NCI-H2081 (cell line): Measurements from ENCODE around the gene PCDH1.

Experiments
- DNase-seq, 2 experiments: peaks; one replicate each; lab custom pipeline; 2025; lab: John Stamatoyannopoulos, UW

Gene PCDH1

DNA sequence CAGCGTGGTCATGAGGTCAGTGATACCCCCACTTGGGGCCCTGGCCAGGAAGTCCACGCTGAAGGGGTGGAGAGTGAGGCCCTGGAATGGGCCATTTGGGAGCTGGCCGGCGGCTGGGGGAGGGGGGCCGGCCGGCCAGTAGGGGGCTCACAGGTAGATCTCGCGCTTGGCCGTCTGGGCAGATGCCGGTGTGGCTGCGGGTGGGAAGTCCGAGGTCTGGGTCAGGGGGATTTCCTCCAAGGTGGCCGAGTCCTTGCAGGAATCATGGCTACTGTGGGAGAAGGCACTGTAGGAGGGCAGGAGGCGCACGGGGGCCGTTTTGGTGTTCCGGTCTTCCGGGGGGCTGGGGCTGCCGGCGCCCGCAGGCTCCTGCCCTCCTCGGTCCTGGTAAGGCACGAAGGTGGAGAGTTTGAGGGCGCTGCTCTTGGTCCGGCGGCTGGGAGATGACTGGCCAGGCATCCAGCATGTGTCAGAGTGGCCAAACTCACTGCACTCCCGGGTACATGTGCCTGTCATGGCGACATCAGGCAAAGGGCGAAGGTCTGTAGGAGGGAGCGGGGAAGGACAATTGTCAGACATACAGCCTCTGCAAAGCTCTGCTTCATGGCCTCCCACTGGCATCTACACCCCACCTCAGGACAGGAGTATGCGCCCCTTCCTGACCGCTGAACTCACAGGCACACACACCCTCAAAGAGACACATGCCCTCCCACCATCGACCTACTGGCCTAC lies 24.1 kb downstream of the PCDH1 start:
- no peak for DNase-seq

GRCh38 chr5:141852448-141852847 lies 25.8 kb downstream of the PCDH1 start:
- no peak for DNase-seq

- no peak for DNase-seq
These were observed 26.9 kb downstream of the PCDH1 start for GRCh38 chr5:141851195-141851874.

DNA sequence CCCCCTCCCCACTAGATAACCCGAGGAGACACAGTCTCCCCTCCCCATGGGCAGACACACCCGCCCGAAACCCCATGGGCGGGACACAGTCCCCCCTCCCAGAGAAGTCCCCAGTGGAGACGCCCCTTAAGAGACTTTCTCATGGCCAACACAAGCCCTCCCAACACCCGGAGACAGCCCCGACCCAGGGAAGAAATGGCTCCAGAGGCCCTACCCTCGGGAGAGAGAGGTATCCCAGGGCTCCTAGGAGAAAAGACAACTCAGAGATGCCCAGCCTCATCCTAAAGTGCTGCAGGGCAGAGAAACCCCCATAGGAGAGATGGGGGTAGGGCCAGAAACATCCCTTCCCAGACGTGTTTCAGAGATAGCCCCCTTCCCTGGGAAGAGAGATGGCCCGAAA lies 27.4 kb downstream of the PCDH1 start:
- DNase-seq, result no peak

- DNase-seq, result peak; percentile 35 to 53
These were observed 27.9 kb downstream of the PCDH1 start for GRCh38 chr5:141850244-141850768.

- peak; percentile 65 to 74 for DNase-seq
These were observed 28.6 kb downstream of the PCDH1 start for GRCh38 chr5:141849415-141850243.

GRCh38 chr5:141848744-141849414 lies 29.3 kb downstream of the PCDH1 start:
- no peak for DNase-seq

- DNase-seq, result peak in 1 of 2 experiments; percentile 19
These were observed 32.2 kb downstream of the PCDH1 start for GRCh38 chr5:141846031-141846430.

GRCh38 chr5:141845371-141845851 lies 32.8 kb downstream of the PCDH1 start:
- no peak for DNase-seq

GRCh38 chr5:141844414-141845097 lies 33.7 kb downstream of the PCDH1 start:
- DNase-seq, result no peak

DNA sequence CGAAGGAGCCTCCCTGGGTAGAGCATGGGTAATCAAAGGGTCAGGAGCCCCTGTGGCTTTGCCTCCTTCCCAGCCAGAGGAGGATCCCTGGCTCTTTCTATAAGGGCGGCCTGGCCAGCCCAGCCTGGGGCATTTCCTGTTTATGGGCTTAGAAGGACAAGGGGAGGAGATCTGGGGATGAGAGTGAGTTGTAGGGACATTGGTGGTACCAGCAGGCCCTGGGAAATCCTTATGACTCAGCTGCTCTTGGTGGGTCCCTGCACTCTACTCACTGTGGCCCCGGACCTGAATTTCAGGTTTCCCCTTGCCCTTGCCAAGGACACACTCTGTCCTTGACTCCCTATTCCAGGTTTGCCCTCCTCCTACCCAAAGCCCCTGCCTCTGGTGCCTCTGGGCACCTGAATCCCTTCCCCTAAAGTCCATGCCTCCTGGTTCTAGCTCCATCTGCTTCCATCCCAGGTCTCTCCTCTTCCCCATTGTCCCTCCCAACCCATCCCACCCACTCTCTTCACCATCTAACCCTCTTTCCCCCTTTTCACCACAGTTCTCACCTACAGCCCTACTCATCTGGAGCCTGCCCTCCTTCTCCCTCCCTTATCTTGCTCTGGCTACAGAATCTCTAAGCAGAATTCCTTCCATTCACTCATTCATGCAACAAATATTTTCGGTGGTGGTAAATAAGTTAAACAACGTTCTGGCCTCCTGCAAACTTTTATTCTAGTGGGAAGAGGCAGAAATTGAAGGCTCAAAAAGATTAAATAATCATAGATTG lies 34.9 kb downstream of the PCDH1 start:
- no peak for DNase-seq

DNA sequence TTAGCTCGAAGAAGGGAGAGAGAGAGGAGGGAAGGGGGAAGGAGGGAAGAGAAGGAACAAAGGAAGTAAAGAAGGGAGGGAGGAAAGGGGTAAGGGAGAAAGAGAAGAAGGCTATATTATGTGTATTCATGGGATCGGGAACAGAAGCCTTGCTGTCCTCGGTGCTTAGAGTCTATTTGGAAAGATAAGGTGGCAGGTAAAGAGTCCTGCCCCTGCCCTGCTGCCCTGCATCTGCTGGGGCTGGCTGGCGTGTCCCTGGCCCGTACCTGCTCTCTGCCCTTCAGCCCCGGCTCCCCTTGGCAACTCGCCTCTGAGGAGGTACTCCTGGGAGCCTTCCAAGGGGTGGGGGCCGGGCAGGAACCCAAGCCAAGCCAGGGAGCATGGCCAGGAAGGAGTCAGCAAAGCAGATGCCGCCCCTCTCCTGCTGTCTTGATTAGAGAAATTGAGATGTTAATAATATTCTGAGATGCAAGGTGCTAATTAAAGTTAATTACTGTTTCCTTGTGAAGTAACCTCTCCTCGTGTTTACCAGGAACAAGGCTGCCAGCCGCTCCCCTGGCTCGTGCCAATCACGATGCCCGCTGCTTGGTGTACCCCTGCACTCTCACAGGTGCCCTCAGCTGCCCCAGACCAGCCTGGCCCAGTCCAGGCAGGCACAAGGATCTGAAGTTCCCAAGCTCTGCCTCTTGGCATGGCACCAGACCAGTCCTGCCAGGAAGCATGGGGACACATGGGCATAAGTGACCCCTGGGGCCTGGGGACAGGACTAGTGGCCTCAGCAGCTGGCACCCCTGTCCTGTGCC lies 36.6 kb downstream of the PCDH1 start:
- DNase-seq, result no peak

DNA sequence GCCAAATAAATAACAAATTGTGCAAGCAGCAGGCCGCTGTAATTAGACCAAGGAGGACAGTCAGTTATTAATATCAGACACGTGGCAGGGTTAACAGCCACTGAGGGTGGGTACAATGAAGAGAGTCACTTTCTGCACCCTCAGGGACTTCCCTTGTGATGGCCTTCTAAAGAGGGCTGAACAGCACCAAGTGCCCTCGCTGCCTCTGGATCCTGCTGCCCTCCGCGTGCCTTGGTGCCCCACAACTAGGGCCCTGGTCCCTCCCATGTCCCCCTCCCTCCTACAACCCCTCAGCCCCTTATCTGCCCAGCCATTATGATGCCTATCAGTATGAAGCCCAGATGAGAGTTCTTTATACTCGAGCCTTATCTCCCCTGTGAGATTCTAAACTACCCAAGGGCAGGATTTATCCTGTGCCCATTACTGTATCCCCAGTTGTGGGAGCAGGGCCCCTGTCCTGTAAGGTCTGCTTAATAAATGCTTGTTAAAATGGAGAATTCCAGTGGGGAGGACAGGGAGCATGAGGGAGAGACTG lies 37.3 kb downstream of the PCDH1 start:
- no peak for DNase-seq

DNA sequence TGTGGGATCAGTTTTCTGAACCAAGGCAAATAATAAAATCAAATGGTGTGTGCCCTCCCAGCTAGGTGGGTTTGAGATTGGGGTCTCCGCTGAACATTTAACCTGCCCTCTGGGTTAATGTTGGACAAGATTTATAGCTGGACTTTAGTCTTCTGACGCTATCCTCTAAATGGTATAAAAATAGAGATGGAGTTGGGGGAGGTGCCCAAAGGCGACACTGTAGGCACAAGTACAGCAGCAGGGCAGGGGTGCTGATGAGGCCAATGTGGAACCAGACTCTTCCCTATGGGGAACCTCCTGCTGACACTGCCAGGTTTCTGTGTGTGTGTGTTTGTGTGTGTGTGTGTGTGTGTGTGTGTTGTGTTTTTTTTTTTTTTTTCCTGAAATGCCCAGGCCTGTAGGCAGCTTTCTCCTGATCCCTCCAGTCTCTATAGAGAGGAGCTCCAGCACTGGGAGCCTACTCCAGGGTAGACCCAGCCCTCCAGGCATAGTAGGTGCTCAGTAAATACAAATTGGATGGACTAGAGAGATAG lies 37.9 kb downstream of the PCDH1 start:
- no peak for DNase-seq

DNA sequence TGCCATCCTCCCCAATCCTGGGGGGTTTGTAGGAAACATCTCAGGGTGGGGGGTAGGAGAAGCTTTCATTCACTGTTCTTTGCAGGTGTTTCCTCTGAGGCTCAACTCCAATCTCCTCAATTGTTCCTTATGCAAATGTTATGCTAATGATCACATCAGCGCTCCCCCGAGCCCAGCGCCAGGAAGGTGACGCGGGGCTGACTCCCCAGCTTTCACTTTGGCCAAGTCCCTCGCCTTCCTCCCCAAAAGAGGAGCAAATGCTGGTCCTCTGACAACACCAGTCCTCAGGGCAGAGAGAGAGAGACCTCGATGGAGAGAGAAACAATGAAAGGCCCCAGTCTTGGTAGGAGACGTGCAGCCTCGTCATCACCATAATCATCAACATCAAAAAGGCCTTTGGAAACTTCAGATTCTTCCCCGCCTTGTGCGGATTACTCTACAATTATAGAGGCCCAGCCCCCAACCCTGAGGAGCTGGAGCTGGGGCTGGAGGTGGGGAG lies 39.1 kb downstream of the PCDH1 start:
- no peak for DNase-seq

DNA sequence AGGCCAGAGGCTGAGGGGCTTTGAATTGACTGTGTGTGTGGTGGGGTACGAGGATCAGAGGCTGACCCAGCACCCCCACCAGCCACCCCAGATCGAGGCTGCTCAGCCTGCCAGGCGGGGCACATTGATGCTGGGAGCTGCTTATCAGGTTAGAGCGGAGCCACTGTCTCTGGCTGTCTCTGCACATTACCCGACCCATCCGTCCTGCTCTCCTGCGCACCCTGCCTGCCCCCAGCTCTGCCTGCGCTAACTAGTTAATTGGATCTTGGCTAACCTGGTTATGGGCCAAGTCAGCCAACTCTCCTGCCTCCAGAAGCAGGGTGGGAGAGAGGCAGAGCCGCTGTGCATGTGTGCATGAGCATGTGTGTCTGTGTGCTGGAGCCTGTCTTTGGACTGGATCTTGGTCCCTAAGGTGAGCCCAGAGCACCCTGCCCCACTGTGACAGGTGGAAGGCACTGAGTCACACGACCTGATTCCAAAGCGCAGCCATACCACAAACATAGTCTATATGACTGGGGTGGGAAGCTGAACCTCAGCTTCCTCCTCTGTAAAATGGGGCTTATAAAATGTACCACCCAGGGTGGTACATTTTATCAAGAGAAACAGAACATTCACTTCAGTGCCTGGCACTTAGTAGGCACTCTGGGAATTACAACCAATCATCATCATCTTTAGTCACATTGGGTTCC lies 39.7 kb downstream of the PCDH1 start:
- DNase-seq, result no peak

- no peak for DNase-seq
These were observed 42.1 kb downstream of the PCDH1 start for GRCh38 chr5:141835928-141836670.
